SJCRH30 (cell line): ENCODE measurements around the gene PNPLA2. TPM values are rescaled to one million over a fixed set of nuclear protein-coding genes. Genes with fewer than 3 reads are reported as not detected.
A peak's percentile ranks its signal among the peaks of the same experiment; 100 is the strongest.

ENCODE experiments used
- DNase-seq, 2 experiments: peaks; one replicate each; pipeline ENCODE4 v3.0.0-alpha.2; 2015 to 2020
- H3K27ac ChIP-seq: fragments of 250-450 bp; sonication (Bioruptor Pico); 2 replicates; pipeline ENCODE4 v1.5.1; 2020; ENCODE audit warnings: mild to moderate bottlenecking, moderate library complexity
- H3K27me3 ChIP-seq: fragments of 250-450 bp; sonication (Bioruptor Pico); 2 replicates; pipeline ENCODE4 v1.5.1; 2020; ENCODE audit warnings: mild to moderate bottlenecking, moderate library complexity
- H3K36me3 ChIP-seq: fragments of 250-450 bp; sonication (Bioruptor Pico); 2 replicates; pipeline ENCODE4 v1.5.1; 2020; ENCODE audit warnings: mild to moderate bottlenecking, moderate library complexity
- H3K4me1 ChIP-seq: fragments of 250-450 bp; sonication (Bioruptor Pico); 2 replicates; pipeline ENCODE4 v1.5.1; 2020; ENCODE audit warnings: mild to moderate bottlenecking, moderate library complexity
- H3K4me3 ChIP-seq: fragments of 250-450 bp; sonication (Bioruptor Pico); 2 replicates; pipeline ENCODE4 v1.5.1; 2020; ENCODE audit warnings: mild to moderate bottlenecking, moderate library complexity
- H3K9me3 ChIP-seq: fragments of 250-450 bp; sonication (Bioruptor Pico); replicated peaks from 2 replicates; pipeline ENCODE4 v1.5.1; 2020; ENCODE audit warnings: mild to moderate bottlenecking, moderate library complexity
- total RNA-seq: library from RNA; depleted of rRNA; stranded (reverse); fragments of >200 nt; shearing (Covaris generic); gene quantifications from 2 replicates; pipeline ENCODE4 v1.2.3, GENCODE V29; 2014; rRNA removed

The PNPLA2 gene
- total RNA-seq, 1 experiment from 2014 or later, result 19.6 TPM

DNA sequence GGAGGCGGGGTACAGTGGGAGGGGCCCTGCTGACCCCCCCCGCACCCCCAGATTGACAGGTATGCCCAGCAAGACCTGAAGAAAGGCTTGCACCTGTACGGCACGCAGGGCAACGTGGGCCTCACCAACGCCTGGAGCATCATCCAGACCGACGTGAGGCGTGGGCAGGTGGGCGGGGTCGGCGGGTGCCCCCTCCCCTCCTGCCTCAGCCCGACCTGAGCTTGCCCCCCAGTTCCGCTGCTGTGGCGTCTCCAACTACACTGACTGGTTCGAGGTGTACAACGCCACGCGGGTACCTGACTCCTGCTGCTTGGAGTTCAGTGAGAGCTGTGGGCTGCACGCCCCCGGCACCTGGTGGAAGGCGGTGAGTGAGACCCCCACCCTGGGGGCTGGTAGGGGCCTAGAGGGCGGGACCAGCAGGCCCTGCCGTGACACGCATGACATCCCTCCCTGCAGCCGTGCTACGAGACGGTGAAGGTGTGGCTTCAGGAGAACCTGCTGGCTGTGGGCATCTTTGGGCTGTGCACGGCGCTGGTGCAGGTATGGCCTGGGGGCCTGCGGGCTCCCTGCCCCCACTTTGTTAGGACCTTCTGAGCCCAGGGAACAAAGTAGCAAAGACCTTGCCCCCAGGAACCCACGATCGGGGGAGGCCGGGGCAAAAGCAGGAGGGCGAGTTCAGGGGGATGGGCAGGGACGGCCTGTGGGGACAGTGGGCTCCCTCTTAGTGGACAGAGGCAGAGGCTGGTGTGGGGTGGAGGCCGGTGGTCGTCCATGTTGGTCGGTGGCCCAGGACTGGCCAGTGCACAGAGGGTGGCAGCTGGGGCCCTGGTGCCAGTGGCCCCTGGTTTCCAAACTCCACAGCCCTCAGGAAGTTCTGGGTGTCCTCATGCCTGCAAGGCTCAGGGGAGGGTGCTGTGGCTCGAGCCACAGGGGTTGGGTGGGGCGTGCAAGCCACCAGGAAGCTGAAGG, 47.0 kb downstream of the PNPLA2 start:
- Histone ChIP-seq H3K27me3 (no peaks in the 10 kb centered on the region), H3K4me1 (peaks cover 19% of the 10 kb centered on the region), H3K27ac (no peak overlapping the region), H3K36me3 (no peaks in the 10 kb centered on the region), H3K4me3 (no peak overlapping the region), H3K9me3 (no peaks in the 10 kb centered on the region)
- DNase-seq, result no peak

GRCh38 chr11:866481-866880, 47.8 kb downstream of the PNPLA2 start:
- Histone ChIP-seq H3K9me3 (no peaks in the 10 kb centered on the region), H3K36me3 (no peaks in the 10 kb centered on the region), H3K27me3 (no peaks in the 10 kb centered on the region), H3K27ac (no peak overlapping the region), H3K4me3 (no peak overlapping the region), H3K4me1 (peaks cover 12% of the 10 kb centered on the region)
- DNase-seq, result no peak

DNA sequence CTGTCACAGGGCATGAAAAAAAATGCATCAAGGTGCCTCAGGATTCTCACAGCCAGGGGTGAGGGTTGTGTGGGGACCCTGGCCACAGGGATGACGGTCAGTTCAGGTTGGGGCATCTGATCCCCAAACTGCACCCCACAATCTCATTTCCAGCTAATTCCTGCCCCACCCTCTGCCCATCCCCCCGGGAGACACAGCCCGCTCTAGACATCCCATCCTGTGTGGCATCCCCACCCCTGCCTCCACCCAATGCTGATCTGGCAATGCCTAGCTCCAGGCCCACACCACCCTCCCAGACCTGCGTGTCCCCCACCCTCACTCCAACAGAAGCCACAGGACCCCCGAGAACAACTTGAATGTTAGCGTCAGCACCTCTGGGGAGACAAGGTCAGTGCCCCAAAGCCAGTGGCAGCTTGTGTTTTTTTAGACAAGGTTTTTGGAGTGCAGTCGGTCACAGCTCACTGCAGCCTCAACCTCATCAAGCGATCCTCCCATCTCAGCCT, 49.2 kb downstream of the PNPLA2 start:
- Histone ChIP-seq H3K4me3 (no peak overlapping the region), H3K9me3 (no peaks in the 10 kb centered on the region), H3K27ac (no peak overlapping the region), H3K36me3 (no peaks in the 10 kb centered on the region), H3K27me3 (no peaks in the 10 kb centered on the region), H3K4me1 (peaks cover 8% of the 10 kb centered on the region)
- no peak for DNase-seq

DNA sequence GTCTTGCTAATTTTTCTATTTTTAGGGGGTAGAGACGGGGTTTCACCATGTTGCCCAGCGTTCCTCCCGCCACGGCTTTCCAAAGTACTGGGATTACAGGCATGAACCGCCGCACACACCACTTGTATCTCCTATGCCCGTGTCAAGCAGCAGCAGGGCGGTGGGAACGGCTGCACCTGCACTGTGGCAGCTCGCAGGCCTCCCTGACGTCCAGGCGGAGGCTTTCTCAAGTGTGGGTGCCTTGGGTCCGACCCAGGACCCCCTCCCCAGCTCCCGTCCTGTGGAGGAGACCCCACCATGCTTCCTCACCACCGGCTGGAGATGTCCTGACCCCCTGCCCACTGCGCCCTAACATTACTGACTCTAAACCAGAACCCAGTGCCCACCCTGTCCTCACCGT, 49.7 kb downstream of the PNPLA2 start:
- no peaks in the 10 kb centered on the region for H3K36me3 ChIP-seq

GRCh38 chr11:868802-869201, 50.1 kb downstream of the PNPLA2 start:
- no peak overlapping the region for H3K4me3 ChIP-seq
- no peak overlapping the region for H3K27ac ChIP-seq
- no peaks in the 10 kb centered on the region for H3K9me3 ChIP-seq
- no peaks in the 10 kb centered on the region for H3K27me3 ChIP-seq
- peaks cover 17% of the 10 kb centered on the region for H3K4me1 ChIP-seq
- no peak for DNase-seq
- H3K36me3 ChIP-seq, result no peaks in the 10 kb centered on the region

More for the DNA sequence above, 49.7 kb downstream of the PNPLA2 start:
- Histone ChIP-seq H3K4me1 (peaks cover 13% of the 10 kb centered on the region), H3K4me3 (no peak overlapping the region), H3K27me3 (no peaks in the 10 kb centered on the region), H3K9me3 (no peaks in the 10 kb centered on the region), H3K27ac (no peak overlapping the region)
- no peak for DNase-seq

GRCh38 chr11:869399-870126, 50.8 kb downstream of the PNPLA2 start:
- H3K36me3 ChIP-seq, result no peaks in the 10 kb centered on the region

GRCh38 chr11:870127-870413, 51.4 kb downstream of the PNPLA2 start:
- H3K9me3 ChIP-seq, result no peaks in the 10 kb centered on the region
- H3K27me3 ChIP-seq, result no peaks in the 10 kb centered on the region
- no peak for DNase-seq
- H3K36me3 ChIP-seq, result no peaks in the 10 kb centered on the region
- no peak overlapping the region for H3K4me3 ChIP-seq
- no peak overlapping the region for H3K27ac ChIP-seq
- H3K4me1 ChIP-seq, result peaks cover 23% of the 10 kb centered on the region

More at GRCh38 chr11:869399-870126, 50.8 kb downstream of the PNPLA2 start:
- H3K9me3 ChIP-seq, result no peaks in the 10 kb centered on the region
- H3K27me3 ChIP-seq, result no peaks in the 10 kb centered on the region
- H3K4me3 ChIP-seq, result no peak overlapping the region
- no peak overlapping the region for H3K27ac ChIP-seq
- H3K4me1 ChIP-seq, result peaks cover 23% of the 10 kb centered on the region
- DNase-seq, result no peak

- Histone ChIP-seq H3K27ac (no peak overlapping the region), H3K36me3 (no peaks in the 10 kb centered on the region), H3K4me3 (no peak overlapping the region), H3K9me3 (no peaks in the 10 kb centered on the region), H3K27me3 (no peaks in the 10 kb centered on the region), H3K4me1 (peaks cover 23% of the 10 kb centered on the region)
- no peak for DNase-seq
Measured at GRCh38 chr11:870418-870817, 51.7 kb downstream of the PNPLA2 start.

- Histone ChIP-seq H3K9me3 (no peaks in the 10 kb centered on the region), H3K4me3 (no peak overlapping the region), H3K36me3 (no peaks in the 10 kb centered on the region), H3K27ac (no peak overlapping the region), H3K4me1 (peaks cover 23% of the 10 kb centered on the region), H3K27me3 (no peaks in the 10 kb centered on the region)
- no peak for DNase-seq
Measured at GRCh38 chr11:871472-871871, 52.8 kb downstream of the PNPLA2 start.

DNA sequence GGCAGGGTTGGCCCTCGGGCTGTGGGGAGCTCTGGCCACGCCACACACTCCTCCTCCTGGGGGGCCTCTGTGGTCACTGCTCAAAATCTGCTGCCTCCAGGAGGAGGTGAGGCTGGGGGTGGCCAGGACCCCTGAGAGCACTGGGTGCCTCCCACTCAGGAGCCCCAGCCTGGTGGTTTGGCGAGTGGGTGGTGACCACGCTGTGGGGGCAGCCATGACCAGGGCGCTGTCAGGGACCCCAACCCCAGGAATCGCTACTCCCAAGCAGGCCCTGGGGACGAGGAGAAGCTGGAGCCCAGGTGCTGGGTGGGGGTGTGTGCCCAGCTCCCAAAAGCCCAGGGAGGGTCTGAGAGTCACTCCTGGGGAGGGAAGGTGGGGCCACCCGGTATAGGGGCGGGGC, 54.1 kb downstream of the PNPLA2 start:
- peak in 1 of 2 experiments; percentile 44 for DNase-seq
- Histone ChIP-seq H3K9me3 (no peaks in the 10 kb centered on the region), H3K36me3 (no peaks in the 10 kb centered on the region), H3K27me3 (no peaks in the 10 kb centered on the region), H3K4me3 (no peak overlapping the region), H3K4me1 (peaks cover 23% of the 10 kb centered on the region), H3K27ac (peak overlapping the region; percentile 84)

DNA sequence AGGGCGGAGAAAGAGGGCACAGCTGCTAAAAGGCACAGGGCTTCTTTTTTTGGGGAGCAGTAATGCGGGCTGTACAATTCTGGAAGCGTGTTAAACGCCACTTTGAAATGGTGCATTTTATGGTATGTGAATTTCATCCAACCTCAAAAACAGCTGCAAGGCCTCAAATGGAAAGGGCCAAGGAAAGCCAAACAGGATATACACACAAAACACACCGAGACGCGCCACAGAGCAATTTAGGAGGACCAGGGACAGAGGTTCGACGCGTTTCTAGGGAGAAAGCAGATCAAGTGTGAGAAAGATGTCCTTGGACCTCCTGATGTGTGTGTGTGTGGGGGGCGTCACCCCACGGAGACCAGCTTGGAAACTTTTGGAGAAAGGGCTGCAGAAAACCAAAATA, 55.0 kb downstream of the PNPLA2 start:
- peak overlapping the region; percentile 84 for H3K27ac ChIP-seq
- no peak overlapping the region for H3K4me3 ChIP-seq
- peaks cover 4% of the 10 kb centered on the region; the same call in 1 of the 2 replicates for H3K36me3 ChIP-seq
- no peaks in the 10 kb centered on the region for H3K9me3 ChIP-seq
- no peaks in the 10 kb centered on the region for H3K27me3 ChIP-seq
- DNase-seq, result peak; percentile 63 to 80
- peaks cover 23% of the 10 kb centered on the region for H3K4me1 ChIP-seq

Other genes starting within 250 kb of the PNPLA2 start
- gene PHRF1, start 242.4 kb upstream of the PNPLA2 start, total RNA-seq, result 30.8 and 34.3 TPM in 2 replicates
- gene IRF7, start 203.0 kb upstream of the PNPLA2 start, total RNA-seq, result 3.6 and 5.8 TPM in 2 replicates
- not detected in 2 replicates for gene CDHR5, start 194.0 kb upstream of the PNPLA2 start, total RNA-seq
- not detected in 2 replicates for gene SCT, start 191.7 kb upstream of the PNPLA2 start, total RNA-seq
- not detected in 2 replicates for gene DRD4, start 181.6 kb upstream of the PNPLA2 start, total RNA-seq
- 26.6 and 33.6 TPM in 2 replicates for gene DEAF1, start 123.7 kb upstream of the PNPLA2 start, total RNA-seq
- 10.7 and 17.7 TPM in 2 replicates for gene TMEM80, start 123.1 kb upstream of the PNPLA2 start, total RNA-seq
- 12.7 and 18.5 TPM in 2 replicates for gene EPS8L2, start 112.7 kb upstream of the PNPLA2 start, total RNA-seq
- gene TALDO1, start 71.5 kb upstream of the PNPLA2 start, total RNA-seq, result 107 and 108 TPM in 2 replicates
- gene GATD1, start 41.4 kb upstream of the PNPLA2 start, total RNA-seq, result 28.9 and 39.9 TPM in 2 replicates
- gene CEND1, start 28.8 kb upstream of the PNPLA2 start, total RNA-seq, result 1.5 TPM in 2 replicates
- gene SLC25A22, start 20.6 kb upstream of the PNPLA2 start, total RNA-seq, result 20.2 and 22.4 TPM in 2 replicates
- 18.3 and 21.2 TPM in 2 replicates for gene PIDD1, start 13.7 kb upstream of the PNPLA2 start, total RNA-seq
- 1,150 and 1,247 TPM in 2 replicates for gene RPLP2, start 8.9 kb upstream of the PNPLA2 start, total RNA-seq
- gene CRACR2B, start 9.0 kb downstream of the PNPLA2 start, total RNA-seq, result 1.6 and 1.9 TPM in 2 replicates
- 122 and 133 TPM in 2 replicates for gene CD151, start 14.0 kb downstream of the PNPLA2 start, total RNA-seq
- 292 and 344 TPM in 2 replicates for gene POLR2L, start 23.6 kb downstream of the PNPLA2 start, total RNA-seq
- 26.0 and 26.9 TPM in 2 replicates for gene TSPAN4, start 23.9 kb downstream of the PNPLA2 start, total RNA-seq
- gene CHID1, start 91.9 kb downstream of the PNPLA2 start, total RNA-seq, result 51.4 and 56.7 TPM in 2 replicates
- 40.6 and 42.6 TPM in 2 replicates for gene AP2A2, start 107.0 kb downstream of the PNPLA2 start, total RNA-seq
- not detected in 2 replicates for gene MUC6, start 217.8 kb downstream of the PNPLA2 start, total RNA-seq